CD4-positive, alpha-beta T cell treated with Interleukin-1 beta for 1 hour (primary cell): ENCODE measurements around the gene SCAP.

Source experiments
- DNase-seq, 2 donors: peaks; one replicate each; pipeline ENCODE4 v3.0.0-alpha.2; 2020 to 2022

Gene SCAP

DNA sequence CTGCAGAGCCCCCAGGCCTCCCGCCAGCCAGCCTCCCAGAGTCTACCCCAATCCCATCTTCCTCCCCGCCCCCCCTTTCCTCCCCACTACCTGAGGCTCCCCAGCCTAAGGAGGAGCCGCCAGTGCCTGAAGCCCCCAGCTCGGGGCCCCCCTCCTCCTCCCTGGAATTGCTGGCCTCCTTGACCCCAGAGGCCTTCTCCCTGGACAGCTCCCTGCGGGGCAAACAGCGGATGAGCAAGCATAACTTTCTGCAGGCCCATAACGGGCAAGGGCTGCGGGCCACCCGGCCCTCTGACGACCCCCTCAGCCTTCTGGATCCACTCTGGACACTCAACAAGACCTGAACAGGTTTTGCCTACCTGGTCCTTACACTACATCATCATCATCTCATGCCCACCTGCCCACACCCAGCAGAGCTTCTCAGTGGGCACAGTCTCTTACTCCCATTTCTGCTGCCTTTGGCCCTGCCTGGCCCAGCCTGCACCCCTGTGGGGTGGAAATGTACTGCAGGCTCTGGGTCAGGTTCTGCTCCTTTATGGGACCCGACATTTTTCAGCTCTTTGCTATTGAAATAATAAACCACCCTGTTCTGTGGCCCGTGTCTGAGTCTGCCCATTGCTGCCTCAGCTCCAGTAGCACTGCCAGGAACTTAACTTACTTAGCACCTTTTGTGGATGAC is 62.8 kb downstream of the SCAP start:
- no peak for DNase-seq

DNA sequence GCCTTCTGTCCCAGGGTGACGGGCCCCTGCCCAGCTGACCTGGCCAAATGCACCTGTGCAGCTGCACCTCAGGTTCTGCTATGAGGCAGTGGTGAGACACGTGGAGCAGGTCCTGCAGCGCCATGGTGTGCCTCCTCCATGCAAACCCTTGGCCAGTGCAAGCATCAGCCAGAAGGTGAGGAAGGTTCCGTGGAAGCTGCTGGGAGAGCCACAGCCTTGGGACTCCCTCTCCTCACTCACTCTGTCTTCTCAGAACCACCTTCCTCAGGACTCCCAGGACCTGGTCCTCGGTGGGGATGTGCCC is 63.3 kb downstream of the SCAP start:
- DNase-seq = no peak

DNA sequence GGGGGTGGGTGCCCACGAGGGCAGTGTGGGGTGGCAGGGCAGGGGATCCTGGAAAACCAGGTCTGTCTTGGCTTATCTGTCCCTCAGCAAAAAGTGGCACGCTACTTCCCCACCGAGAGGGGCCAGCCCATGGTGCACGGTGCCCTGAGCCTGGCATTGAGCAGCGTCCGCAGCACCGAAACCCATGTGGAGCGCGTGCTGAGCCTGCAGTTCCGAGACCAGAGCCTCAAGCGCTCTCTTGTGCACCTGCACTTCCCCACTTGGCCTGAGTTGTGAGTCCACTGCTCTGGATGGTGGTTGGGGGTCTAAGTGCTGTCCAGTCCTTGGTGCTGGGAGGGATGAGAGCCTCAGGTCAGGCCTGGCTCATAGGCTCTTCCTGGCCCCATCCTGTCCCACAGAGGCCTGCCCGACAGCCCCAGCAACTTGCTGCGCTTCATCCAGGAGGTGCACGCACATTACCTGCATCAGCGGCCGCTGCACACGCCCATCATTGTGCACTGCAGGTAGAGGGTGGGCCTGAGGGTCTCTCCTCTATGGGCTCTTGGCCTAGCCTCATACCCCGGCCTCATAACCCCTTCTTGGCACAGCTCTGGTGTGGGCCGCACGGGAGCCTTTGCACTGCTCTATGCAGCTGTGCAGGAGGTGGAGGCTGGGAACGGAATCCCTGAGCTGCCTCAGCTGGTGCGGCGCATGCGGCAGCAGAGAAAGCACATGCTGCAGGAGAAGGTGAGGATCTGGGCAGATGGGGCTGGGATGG is 63.9 kb downstream of the SCAP start:
- no peak for DNase-seq

DNA sequence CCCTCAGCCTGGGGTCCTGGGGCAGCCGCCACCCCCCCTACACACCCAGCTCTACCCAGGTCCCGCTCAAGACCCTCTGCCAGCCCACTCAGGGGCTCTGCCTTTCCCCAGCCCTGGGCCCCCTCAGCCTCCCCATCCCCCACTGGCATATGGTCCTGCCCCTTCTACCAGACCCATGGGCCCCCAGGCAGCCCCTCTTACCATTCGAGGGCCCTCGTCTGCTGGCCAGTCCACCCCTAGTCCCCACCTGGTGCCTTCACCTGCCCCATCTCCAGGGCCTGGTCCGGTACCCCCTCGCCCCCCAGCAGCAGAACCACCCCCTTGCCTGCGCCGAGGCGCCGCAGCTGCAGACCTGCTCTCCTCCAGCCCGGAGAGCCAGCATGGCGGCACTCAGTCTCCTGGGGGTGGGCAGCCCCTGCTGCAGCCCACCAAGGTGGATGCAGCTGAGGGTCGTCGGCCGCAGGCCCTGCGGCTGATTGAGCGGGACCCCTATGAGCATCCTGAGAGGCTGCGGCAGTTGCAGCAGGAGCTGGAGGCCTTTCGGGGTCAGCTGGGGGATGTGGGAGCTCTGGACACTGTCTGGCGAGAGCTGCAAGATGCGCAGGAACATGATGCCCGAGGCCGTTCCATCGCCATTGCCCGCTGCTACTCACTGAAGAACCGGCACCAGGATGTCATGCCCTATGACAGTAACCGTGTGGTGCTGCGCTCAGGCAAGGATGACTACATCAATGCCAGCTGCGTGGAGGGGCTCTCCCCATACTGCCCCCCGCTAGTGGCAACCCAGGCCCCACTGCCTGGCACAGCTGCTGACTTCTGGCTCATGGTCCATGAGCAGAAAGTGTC is 64.7 kb downstream of the SCAP start:
- DNase-seq = no peak

- no peak for DNase-seq
Observed at GRCh38 chr3:47410417-47410720, 65.4 kb downstream of the SCAP start.

DNA sequence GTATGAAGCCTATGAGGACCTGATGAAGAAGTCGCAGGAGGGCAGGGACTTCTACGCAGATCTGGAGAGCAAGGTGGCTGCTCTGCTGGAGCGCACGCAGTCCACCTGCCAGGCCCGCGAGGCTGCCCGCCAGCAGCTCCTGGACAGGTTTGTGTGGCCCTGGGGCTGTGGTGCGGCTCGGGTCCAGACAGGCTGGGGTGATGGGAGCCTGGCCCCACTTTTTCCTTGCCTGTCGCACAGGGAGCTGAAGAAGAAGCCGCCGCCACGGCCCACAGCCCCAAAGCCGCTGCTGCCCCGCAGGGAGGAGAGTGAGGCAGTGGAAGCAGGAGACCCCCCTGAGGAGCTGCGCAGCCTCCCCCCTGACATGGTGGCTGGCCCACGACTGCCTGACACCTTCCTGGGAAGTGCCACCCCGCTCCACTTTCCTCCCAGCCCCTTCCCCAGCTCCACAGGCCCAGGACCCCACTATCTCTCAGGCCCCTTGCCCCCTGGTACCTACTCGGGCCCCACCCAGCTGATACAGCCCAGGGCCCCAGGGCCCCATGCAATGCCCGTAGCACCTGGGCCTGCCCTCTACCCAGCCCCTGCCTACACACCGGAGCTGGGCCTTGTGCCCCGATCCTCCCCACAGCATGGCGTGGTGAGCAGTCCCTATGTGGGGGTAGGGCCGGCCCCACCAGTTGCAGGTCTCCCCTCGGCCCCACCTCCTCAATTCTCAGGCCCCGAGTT is 65.9 kb downstream of the SCAP start:
- no peak for DNase-seq

DNA sequence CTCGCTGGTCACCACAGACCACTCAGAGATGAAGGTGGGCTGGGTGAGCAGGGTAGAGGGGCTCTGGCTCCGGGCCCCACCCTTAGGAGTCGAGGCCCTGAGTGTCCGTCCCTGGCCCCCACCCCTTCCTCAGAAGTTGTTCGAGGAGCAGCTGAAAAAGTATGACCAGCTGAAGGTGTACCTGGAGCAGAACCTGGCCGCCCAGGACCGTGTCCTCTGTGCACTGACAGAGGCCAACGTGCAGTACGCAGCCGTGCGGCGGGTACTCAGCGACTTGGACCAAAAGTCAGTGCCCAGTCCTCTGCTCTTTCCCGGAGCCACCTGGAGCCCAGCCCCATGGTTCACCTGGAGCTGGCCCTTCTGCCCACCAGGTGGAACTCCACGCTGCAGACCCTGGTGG is 66.5 kb downstream of the SCAP start:
- no peak for DNase-seq

DNA sequence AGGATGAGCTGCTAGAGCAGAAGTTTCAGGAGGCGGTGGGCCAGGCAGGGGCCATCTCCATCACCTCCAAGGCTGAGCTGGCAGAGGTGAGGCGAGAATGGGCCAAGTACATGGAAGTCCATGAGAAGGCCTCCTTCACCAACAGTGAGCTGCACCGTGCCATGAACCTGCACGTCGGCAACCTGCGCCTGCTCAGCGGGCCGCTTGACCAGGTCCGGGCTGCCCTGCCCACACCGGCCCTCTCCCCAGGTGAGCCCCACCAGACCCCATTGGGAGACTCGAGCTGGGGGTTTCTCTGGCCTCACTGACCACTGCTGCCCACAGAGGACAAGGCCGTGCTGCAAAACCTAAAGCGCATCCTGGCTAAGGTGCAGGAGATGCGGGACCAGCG is 66.9 kb downstream of the SCAP start:
- no peak for DNase-seq

DNA sequence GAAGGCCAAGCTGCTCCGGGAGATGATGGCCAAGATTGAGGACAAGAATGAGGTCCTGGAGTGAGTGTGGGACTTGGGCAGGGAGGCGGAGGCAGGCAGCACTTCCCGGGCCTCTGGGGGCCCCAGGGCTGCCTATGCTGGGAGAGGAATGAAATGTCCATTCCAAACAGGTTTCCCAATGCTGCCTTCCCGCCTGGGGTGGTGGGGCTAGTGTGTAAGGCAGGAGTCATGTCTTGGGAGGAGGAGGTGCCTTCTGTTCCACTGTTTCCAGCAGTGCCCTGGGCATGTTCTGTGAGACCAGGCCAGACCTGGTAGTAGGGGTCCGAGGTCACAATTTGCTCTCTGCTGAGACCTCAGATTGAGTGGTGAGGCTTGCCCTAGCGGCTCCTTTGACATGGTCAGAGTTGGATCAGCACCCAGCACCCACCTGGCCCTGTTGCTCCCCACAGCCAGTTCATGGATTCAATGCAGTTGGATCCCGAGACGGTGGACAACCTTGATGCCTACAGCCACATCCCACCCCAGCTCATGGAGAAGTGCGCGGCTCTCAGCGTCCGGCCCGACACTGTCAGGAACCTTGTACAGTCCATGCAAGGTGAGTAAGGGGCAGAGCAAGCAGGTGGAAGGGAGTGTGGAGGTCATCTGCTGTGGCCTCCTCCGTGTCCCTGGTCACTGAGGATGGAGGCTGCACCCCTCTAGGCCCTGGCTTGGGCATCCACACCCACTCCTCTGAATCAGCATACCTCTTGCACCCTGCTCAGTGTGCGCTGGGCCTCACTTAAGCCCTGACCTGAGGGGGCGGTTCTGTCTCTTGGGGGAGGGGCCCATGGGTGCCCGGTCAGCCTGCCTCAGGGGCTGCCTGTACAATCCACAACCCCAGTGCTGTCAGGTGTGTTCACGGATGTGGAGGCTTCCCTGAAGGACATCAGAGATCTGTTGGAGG is 67.6 kb downstream of the SCAP start:
- DNase-seq = no peak

GRCh38 chr3:47407237-47407636 is 68.5 kb downstream of the SCAP start:
- no peak for DNase-seq

DNA sequence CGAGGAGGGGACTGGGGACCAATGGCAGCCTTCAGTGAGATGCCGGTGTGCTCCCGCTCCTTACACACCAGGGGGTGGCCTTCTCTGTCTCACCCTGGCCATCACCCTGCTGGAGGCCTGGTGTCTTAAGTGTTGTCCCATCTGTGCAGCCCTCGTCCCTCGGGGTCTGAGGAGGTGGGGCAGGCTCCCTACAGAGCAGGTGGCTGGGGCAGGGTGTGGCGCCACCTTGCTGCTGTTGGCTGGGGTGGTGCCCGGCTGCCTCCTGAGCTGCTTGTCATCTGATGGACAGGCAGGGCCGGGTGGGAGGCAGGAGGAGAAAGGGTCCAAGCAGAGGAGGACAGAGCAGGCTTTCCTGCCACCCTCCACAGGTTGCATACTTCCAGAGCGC is 69.0 kb downstream of the SCAP start:
- no peak for DNase-seq

GRCh38 chr3:47405820-47406761 is 69.7 kb downstream of the SCAP start:
- DNase-seq = no peak

DNA sequence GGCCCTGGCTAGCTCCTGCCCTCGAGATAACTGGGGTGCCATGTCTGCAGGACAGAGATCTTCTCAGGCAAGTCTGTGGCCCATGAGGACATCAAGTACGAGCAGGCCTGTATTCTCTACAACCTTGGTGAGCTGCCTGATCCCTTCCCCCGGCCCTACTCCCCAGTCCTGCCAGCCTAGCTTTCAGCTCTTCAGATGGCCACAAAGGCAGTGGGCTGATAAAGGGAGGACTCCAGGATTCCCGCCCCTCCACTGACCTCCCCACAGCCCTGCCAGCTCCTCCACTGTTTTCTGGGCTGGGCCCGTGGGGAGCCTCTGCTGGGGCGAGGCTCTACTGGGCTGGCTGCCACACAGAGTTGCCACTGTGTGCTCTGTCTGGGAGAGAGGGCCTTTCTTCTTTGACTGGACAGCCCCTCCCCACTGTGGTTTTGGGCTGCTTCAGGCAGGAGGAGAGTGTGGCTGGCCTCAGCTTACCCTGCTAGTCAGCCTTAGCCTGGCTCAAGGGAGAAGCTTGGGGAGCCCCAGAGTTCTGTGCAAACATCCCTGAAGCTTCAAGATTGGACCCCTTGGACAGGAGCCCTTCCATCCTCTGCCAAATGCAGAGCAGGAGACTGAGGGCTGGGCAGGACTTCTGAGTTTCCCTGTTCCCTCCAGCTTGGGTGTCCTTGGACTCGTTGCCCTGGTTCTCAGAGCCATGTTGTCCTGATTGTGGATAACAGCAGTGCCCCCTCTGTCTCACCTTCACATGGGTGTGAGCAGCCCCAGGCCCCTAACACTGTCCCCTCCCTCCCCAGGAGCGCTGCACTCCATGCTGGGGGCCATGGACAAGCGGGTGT is 70.6 kb downstream of the SCAP start:
- DNase-seq = no peak

- DNase-seq = no peak
Observed at GRCh38 chr3:47404431-47404876, 71.3 kb downstream of the SCAP start.

DNA sequence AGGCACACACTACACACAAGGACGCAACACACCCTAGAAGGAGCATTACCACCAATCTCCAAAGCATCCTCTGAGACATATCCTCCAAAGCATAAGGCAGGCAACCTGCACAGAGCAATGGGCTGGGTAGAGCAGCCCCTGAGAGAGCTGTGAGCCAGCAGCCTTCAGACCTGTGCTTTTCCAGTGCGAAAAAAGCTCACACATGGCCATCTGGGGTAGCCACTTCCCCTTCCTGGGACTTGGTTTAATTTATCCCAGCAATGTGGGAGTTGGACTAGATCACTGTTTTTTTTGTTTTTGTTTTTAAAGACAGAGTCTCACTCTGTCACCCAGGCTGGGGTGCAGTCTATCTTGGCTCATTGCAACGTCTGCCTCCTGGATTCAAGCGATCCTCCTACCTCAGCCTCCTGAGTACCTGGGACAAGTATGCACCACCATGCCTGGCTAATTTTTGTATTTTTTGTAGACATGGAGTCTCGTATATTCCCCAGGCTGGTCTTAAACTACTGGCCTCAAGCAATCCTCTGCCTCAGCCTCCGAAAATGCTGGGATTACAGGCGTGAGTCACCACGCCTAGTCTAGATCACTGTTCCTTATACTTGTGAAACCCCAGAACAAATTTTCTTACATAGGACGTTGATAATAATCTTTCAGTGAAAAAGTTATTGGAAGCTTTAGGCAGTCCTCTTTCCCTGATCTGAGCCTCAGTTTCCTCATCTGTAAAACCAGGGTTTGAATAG is 76.0 kb downstream of the SCAP start:
- DNase-seq = no peak

- no peak for DNase-seq
Observed at GRCh38 chr3:47399016-47399415, 76.7 kb downstream of the SCAP start.

DNA sequence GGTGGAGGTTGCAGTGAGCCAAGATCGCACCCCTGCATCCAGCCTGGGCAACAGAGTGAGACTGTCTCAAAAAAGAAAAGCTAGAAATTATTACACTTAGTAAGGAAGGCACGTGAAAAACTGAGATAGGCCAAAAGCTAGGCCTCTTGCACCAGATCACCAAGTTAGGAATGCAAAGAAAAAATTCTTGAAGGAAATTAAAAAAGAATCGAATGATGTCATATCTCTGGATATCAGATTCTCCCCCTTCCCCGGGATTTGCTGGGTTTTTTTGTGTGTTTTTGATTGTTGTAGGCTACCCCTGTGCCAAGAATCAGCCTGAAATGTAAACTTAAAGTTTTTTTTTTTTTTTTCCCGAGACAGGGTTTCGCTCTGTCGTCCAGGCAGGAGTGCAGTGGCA is 77.5 kb downstream of the SCAP start:
- no peak for DNase-seq

DNA sequence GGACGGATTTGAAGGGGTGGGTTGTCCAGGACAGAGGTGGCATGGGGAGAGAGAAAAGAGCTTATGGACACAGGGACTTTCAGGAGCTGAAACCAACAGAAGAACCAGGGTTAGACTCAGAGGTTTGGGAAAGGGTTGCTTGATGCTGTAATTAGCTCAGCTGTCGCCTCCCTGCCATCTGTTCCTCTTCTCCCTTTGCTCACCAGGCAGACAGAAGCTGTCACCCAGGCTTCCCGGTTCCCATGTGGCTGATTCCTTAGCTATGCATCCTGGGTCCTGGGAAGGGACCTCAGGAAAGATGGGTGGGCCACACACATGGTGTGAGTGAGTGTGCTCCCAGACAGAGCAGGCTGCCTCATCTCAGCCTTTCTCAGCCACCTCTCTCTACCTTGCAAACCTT is 80.9 kb downstream of the SCAP start:
- DNase-seq = no peak

DNA sequence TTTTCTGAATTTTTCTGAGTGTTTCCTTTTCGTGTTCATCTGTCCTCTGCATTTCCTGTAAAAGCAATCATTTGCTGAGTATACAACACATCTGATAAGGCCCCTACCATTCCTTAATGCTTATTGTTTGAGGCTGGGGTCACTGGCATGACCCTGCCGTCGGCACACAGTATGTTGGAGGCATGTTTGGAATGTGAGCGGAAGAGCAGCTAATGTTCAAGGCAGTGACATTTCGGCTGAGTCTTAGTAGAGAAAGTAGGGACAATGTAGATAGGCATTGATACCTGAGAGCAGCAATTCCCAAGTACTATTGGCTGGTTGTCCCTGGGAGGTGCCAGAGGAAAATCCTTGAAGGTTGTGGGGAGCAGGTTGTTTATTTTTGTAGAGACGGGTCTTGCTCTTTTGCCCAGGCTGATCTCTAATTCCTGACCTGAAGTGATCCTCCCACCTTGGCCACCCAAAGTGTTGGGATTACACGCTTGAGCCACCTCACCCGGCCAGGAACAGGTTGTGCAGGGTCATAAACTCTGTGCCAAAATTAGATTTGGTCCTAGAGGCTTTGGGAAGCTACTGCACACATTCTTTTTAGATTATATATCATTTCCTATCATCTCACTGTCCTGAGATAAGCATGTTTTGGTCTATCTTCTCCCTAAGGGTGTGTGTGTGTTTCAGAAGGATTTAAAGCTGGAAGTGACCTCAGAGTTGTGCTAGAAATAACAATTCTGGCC is 81.4 kb downstream of the SCAP start:
- no peak for DNase-seq
